ENCODE results near the gene HOXA1.

Gene HOXA1

GRCh38 chr7:27115221-27116026, 19.6 kb upstream of the HOXA1 start:
- Histone ChIP-seq H3K27me3 (ENCODE audit: control insufficient read depth, insufficient read depth, low read length) (peaks cover 98% of the 10 kb centered on the region), H3K9ac (ENCODE audit: low read length) (peak overlapping the region; percentile 79), H3K4me3 (ENCODE audit: low read depth, low read length) (peak overlapping the region; percentile 47), H3K36me3 (ENCODE audit: control insufficient read depth, insufficient read depth, low read length) (no peaks in the 10 kb centered on the region), H3K9me3 (ENCODE audit: control insufficient read depth, insufficient read depth, low read depth, low read length) (no peaks in the 10 kb centered on the region), H3K4me1 (ENCODE audit: control insufficient read depth, insufficient read depth, low read length) (peaks cover 19% of the 10 kb centered on the region; the same call in 1 of the 2 replicates), H3K27ac (ENCODE audit: low read depth, low read length) (no peak overlapping the region)

- Histone ChIP-seq H3K4me3 (ENCODE audit: low read depth, low read length) (peak overlapping the region; percentile 24; the same call in 1 of the 2 replicates), H3K36me3 (ENCODE audit: control insufficient read depth, insufficient read depth, low read length) (no peaks in the 10 kb centered on the region), H3K27ac (ENCODE audit: low read depth, low read length) (no peak overlapping the region), H3K27me3 (ENCODE audit: control insufficient read depth, insufficient read depth, low read length) (peaks cover 98% of the 10 kb centered on the region), H3K9me3 (ENCODE audit: control insufficient read depth, insufficient read depth, low read depth, low read length) (no peaks in the 10 kb centered on the region), H3K9ac (ENCODE audit: low read length) (no peak overlapping the region), H3K4me1 (ENCODE audit: control insufficient read depth, insufficient read depth, low read length) (peaks cover 21% of the 10 kb centered on the region; the same call in 1 of the 2 replicates)
Measured at GRCh38 chr7:27114881-27115220, 19.1 kb upstream of the HOXA1 start.

- Histone ChIP-seq H3K9me3 (ENCODE audit: control insufficient read depth, insufficient read depth, low read depth, low read length) (no peaks in the 10 kb centered on the region), H3K4me1 (ENCODE audit: control insufficient read depth, insufficient read depth, low read length) (peaks cover 21% of the 10 kb centered on the region; the same call in 1 of the 2 replicates), H3K9ac (ENCODE audit: low read length) (peak overlapping the region; percentile 21), H3K27me3 (ENCODE audit: control insufficient read depth, insufficient read depth, low read length) (peaks cover 98% of the 10 kb centered on the region), H3K27ac (ENCODE audit: low read depth, low read length) (no peak overlapping the region), H3K4me3 (ENCODE audit: low read depth, low read length) (peak overlapping the region; percentile 29; the same call in 1 of the 2 replicates), H3K36me3 (ENCODE audit: control insufficient read depth, insufficient read depth, low read length) (no peaks in the 10 kb centered on the region)
Measured at GRCh38 chr7:27113991-27114769, 18.4 kb upstream of the HOXA1 start.

GRCh38 chr7:27112955-27113949, 17.5 kb upstream of the HOXA1 start:
- Histone ChIP-seq H3K27me3 (ENCODE audit: control insufficient read depth, insufficient read depth, low read length) (peaks cover 98% of the 10 kb centered on the region), H3K4me1 (ENCODE audit: control insufficient read depth, insufficient read depth, low read length) (peaks cover 21% of the 10 kb centered on the region; the same call in 1 of the 2 replicates), H3K9ac (ENCODE audit: low read length) (peak overlapping the region; percentile 43), H3K27ac (ENCODE audit: low read depth, low read length) (no peak overlapping the region), H3K9me3 (ENCODE audit: control insufficient read depth, insufficient read depth, low read depth, low read length) (no peaks in the 10 kb centered on the region), H3K36me3 (ENCODE audit: control insufficient read depth, insufficient read depth, low read length) (no peaks in the 10 kb centered on the region), H3K4me3 (ENCODE audit: low read depth, low read length) (peak overlapping the region; percentile 54)

- H3K4me3 ChIP-seq (ENCODE audit: low read depth, low read length) = no peak overlapping the region; the same call in 1 of the 2 replicates
- H3K36me3 ChIP-seq (ENCODE audit: control insufficient read depth, insufficient read depth, low read length) = no peaks in the 10 kb centered on the region
- peaks cover 20% of the 10 kb centered on the region; the same call in 1 of the 2 replicates for H3K4me1 ChIP-seq (ENCODE audit: control insufficient read depth, insufficient read depth, low read length)
- H3K27ac ChIP-seq (ENCODE audit: low read depth, low read length) = no peak overlapping the region
- H3K9ac ChIP-seq (ENCODE audit: low read length) = no peak overlapping the region
- H3K9me3 ChIP-seq (ENCODE audit: control insufficient read depth, insufficient read depth, low read depth, low read length) = no peaks in the 10 kb centered on the region
- peaks cover 98% of the 10 kb centered on the region for H3K27me3 ChIP-seq (ENCODE audit: control insufficient read depth, insufficient read depth, low read length)
Measured at GRCh38 chr7:27112361-27112760, 16.6 kb upstream of the HOXA1 start.

DNA sequence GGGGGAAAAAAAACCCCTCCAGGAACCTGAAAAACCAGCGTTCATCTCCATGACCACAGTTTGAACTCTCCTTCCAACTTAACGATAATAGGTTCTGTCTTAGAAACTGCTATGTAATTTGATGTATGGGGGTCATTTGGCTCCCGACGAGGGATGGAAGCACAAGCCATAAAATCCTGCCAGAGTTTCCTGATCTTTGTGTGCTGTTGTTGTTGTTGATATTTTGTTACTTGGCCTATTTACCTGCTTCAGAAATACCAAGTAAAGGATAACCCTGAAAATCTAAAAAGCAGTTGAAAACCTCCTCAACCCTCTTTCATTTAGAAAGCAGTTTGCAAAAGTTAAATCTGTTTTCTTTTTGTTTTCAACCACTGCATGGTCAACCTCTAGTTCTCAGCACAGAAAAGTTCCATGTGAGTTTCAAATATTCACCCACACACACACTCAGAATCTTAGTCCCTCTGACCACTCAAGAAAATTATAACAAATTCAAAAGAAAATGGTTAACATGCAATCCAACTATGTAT, 16.0 kb upstream of the HOXA1 start:
- Histone ChIP-seq H3K27ac (ENCODE audit: low read depth, low read length) (no peak overlapping the region), H3K36me3 (ENCODE audit: control insufficient read depth, insufficient read depth, low read length) (no peaks in the 10 kb centered on the region), H3K9me3 (ENCODE audit: control insufficient read depth, insufficient read depth, low read depth, low read length) (no peaks in the 10 kb centered on the region), H3K27me3 (ENCODE audit: control insufficient read depth, insufficient read depth, low read length) (peaks cover 98% of the 10 kb centered on the region), H3K4me3 (ENCODE audit: low read depth, low read length) (no peak overlapping the region; the same call in 1 of the 2 replicates), H3K4me1 (ENCODE audit: control insufficient read depth, insufficient read depth, low read length) (peaks cover 21% of the 10 kb centered on the region), H3K9ac (ENCODE audit: low read length) (no peak overlapping the region)

DNA sequence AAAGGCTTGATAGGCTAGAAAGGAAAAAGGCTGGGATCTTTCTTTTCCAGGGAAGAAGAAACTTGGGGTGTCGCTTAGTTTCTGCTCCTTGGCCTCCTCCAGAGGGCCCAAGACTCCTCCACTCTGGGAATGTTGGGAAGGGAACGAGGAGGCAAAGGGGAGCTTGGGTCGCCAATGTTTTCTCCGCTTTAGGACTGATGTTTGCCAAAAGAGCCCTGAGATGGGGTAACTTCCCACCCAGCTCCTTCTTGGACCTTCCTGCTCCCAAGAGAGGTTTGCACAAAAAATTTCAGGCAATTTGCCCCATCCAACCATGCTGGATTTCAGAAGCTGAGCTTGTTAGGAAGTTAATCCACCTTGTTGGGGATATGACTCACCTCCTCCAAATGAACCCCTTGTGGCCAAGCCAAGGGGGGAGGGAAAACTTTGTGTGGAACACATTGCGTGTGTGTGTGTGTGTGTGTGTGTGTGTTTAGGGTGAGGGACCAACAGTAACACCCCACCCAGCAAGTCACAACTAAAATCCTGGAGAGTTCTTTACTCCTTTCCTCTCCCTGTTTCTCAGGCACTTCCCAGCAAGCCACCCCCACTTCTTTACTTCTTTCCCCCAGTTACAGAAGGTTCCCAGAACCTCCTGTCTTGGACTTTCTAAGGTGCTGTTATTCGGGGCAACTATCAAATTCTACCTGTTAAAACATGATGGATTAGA, 15.4 kb upstream of the HOXA1 start:
- Histone ChIP-seq H3K4me3 (ENCODE audit: low read depth, low read length) (peak overlapping the region; percentile 63; the same call in 1 of the 2 replicates), H3K36me3 (ENCODE audit: control insufficient read depth, insufficient read depth, low read length) (no peaks in the 10 kb centered on the region), H3K9me3 (ENCODE audit: control insufficient read depth, insufficient read depth, low read depth, low read length) (no peaks in the 10 kb centered on the region), H3K4me1 (ENCODE audit: control insufficient read depth, insufficient read depth, low read length) (peaks cover 25% of the 10 kb centered on the region), H3K27me3 (ENCODE audit: control insufficient read depth, insufficient read depth, low read length) (peaks cover 98% of the 10 kb centered on the region), H3K9ac (ENCODE audit: low read length) (peak overlapping the region; percentile 7), H3K27ac (ENCODE audit: low read depth, low read length) (no peak overlapping the region)

- H3K27me3 ChIP-seq (ENCODE audit: control insufficient read depth, insufficient read depth, low read length) = peaks cover 98% of the 10 kb centered on the region
- peak overlapping the region; percentile 42 for H3K9ac ChIP-seq (ENCODE audit: low read length)
- H3K27ac ChIP-seq (ENCODE audit: low read depth, low read length) = no peak overlapping the region
- H3K4me3 ChIP-seq (ENCODE audit: low read depth, low read length) = peak overlapping the region; percentile 63
- H3K36me3 ChIP-seq (ENCODE audit: control insufficient read depth, insufficient read depth, low read length) = no peaks in the 10 kb centered on the region
- peaks cover 31% of the 10 kb centered on the region for H3K4me1 ChIP-seq (ENCODE audit: control insufficient read depth, insufficient read depth, low read length)
- H3K9me3 ChIP-seq (ENCODE audit: control insufficient read depth, insufficient read depth, low read depth, low read length) = no peaks in the 10 kb centered on the region
Measured at GRCh38 chr7:27110186-27111031, 14.6 kb upstream of the HOXA1 start.

DNA sequence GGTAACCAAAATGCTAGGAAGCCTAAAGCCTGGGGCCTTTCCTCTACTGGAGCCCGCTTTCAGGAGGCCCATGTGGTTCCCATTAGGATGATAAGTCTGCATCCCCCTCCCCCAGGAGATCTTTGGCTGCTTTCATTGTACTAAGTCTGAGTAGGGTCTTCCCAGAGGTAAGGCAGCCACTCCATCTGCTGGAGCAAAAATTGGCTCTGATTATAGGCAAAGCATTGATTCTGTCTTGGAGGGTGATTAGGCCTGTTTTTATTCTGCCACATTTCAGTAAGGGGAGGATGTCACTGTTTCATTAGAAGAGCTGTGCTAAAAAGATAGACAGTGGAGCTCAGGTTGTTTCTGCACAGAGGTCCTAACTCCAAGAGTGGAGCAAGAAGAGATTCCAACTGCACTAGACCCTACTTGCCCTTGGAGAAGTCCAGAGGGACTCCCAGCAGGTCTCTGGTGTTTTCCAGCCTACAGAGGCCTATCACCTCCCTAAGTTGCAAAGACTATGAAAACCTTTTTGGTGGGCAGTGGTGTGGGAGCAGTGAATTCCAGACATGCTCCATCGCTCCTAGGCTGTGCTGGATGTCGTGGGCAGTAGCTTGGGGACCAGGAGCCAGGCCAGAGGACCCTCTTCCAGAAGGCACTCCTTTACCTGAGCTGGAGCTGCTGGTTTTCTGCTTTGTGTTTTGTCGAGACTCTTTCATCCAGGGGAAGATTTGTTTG, 13.8 kb upstream of the HOXA1 start:
- peaks cover 28% of the 10 kb centered on the region for H3K4me1 ChIP-seq (ENCODE audit: control insufficient read depth, insufficient read depth, low read length)
- H3K9me3 ChIP-seq (ENCODE audit: control insufficient read depth, insufficient read depth, low read depth, low read length) = no peaks in the 10 kb centered on the region
- H3K9ac ChIP-seq (ENCODE audit: low read length) = peak overlapping the region; percentile 42
- H3K27ac ChIP-seq (ENCODE audit: low read depth, low read length) = no peak overlapping the region
- peaks cover 98% of the 10 kb centered on the region for H3K27me3 ChIP-seq (ENCODE audit: control insufficient read depth, insufficient read depth, low read length)
- H3K4me3 ChIP-seq (ENCODE audit: low read depth, low read length) = no peak overlapping the region
- no peaks in the 10 kb centered on the region for H3K36me3 ChIP-seq (ENCODE audit: control insufficient read depth, insufficient read depth, low read length)

Data from HUES6 (cell line).